ENCODE data around the gene LIPC. TPM values are rescaled to one million over a fixed set of nuclear protein-coding genes. Genes with fewer than 3 reads are reported as not detected.

Gene LIPC
- total RNA-seq, 2 experiments from 2014 or later = 0.60 to 0.68 TPM

- peaks cover 9% of the 10 kb centered on the region for H3K4me1 Mint-ChIP-seq
- ChIA-PET POLR2A (interaction anchor here (1.0 to 1.2 kb wide), 2 partner anchors 17 to 25 kb away, joined by 3 read pairs; no protein-coding TSS in a partner anchor), CTCF (interaction anchor here (0.6 to 1.1 kb wide), 6 partner anchors 42 to 1182 kb away, joined by 3 read pairs; partner anchors contain the start of gene MINDY2)
- H3K36me3 Mint-ChIP-seq (ENCODE audit: low read depth) = peaks cover 3% of the 10 kb centered on the region
- peak; percentile 35 for DNase-seq
- H3K4me3 Mint-ChIP-seq = peak overlapping the region; percentile 72
- peaks cover 1% of the 10 kb centered on the region for H3K27me3 Mint-ChIP-seq
- H3K9me3 Mint-ChIP-seq = no peaks in the 10 kb centered on the region
- H3K27ac Mint-ChIP-seq = peak overlapping the region; percentile 67
Measured at GRCh38 chr15:58410353-58410752, 21.4 kb upstream of the LIPC start.

GRCh38 chr15:58413253-58413652 lies 18.5 kb upstream of the LIPC start:
- CTCF ChIA-PET = no interaction called here
- peaks cover 9% of the 10 kb centered on the region for H3K4me1 Mint-ChIP-seq
- H3K9me3 Mint-ChIP-seq = peaks cover 2% of the 10 kb centered on the region
- DNase-seq = no peak
- POLR2A ChIA-PET = no interaction called here
- H3K27ac Mint-ChIP-seq = no peak overlapping the region
- H3K36me3 Mint-ChIP-seq (ENCODE audit: low read depth) = peaks cover 3% of the 10 kb centered on the region
- peaks cover 1% of the 10 kb centered on the region for H3K27me3 Mint-ChIP-seq
- no peak overlapping the region for H3K4me3 Mint-ChIP-seq

GRCh38 chr15:58415636-58416035 lies 16.2 kb upstream of the LIPC start:
- Mint-ChIP-seq H3K4me1 (peaks cover 2% of the 10 kb centered on the region), H3K9me3 (peaks cover 2% of the 10 kb centered on the region), H3K4me3 (no peak overlapping the region), H3K27ac (no peak overlapping the region), H3K36me3 (ENCODE audit: low read depth) (peaks cover 7% of the 10 kb centered on the region), H3K27me3 (peaks cover 1% of the 10 kb centered on the region)
- ChIA-PET POLR2A (no interaction called here), CTCF (interaction anchor here (0.6 to 1.1 kb wide), 2 partner anchors 19 to 83 kb away, joined by 3 read pairs; no protein-coding TSS in a partner anchor)
- DNase-seq = no peak

- Mint-ChIP-seq H3K9me3 (peaks cover 2% of the 10 kb centered on the region), H3K27ac (no peak overlapping the region), H3K36me3 (ENCODE audit: low read depth) (peaks cover 7% of the 10 kb centered on the region), H3K4me1 (peaks cover 1% of the 10 kb centered on the region), H3K27me3 (peaks cover 1% of the 10 kb centered on the region), H3K4me3 (no peak overlapping the region)
- CTCF ChIA-PET = interaction anchor here (0.6 to 0.9 kb wide), 2 partner anchors 41 to 1612 kb away, joined by 3 read pairs; no protein-coding TSS in a partner anchor
- DNase-seq = no peak
- POLR2A ChIA-PET = no interaction called here
Measured at GRCh38 chr15:58416963-58417362, 14.8 kb upstream of the LIPC start.

- Mint-ChIP-seq H3K9me3 (peaks cover 2% of the 10 kb centered on the region), H3K4me3 (no peak overlapping the region), H3K36me3 (ENCODE audit: low read depth) (peaks cover 7% of the 10 kb centered on the region), H3K4me1 (peaks cover 1% of the 10 kb centered on the region), H3K27ac (no peak overlapping the region), H3K27me3 (peaks cover 1% of the 10 kb centered on the region)
- ChIA-PET CTCF (no interaction called here), POLR2A (no interaction called here)
- DNase-seq = no peak
Measured at GRCh38 chr15:58418135-58418534, 13.7 kb upstream of the LIPC start.

- ChIA-PET POLR2A (interaction anchor here (1.5 kb wide), 1 partner anchor 88 kb away, joined by 4 read pairs; no protein-coding TSS in a partner anchor), CTCF (no interaction called here)
- no peak for DNase-seq
- H3K27me3 Mint-ChIP-seq = no peaks in the 10 kb centered on the region
- H3K9me3 Mint-ChIP-seq = peaks cover 2% of the 10 kb centered on the region
- H3K27ac Mint-ChIP-seq = no peak overlapping the region
- H3K4me3 Mint-ChIP-seq = no peak overlapping the region
- peaks cover 3% of the 10 kb centered on the region for H3K36me3 Mint-ChIP-seq (ENCODE audit: low read depth)
- H3K4me1 Mint-ChIP-seq = peaks cover 1% of the 10 kb centered on the region
Measured at GRCh38 chr15:58419803-58420524, 11.8 kb upstream of the LIPC start.

- CTCF ChIA-PET = no interaction called here
- Mint-ChIP-seq H3K27me3 (no peaks in the 10 kb centered on the region), H3K36me3 (ENCODE audit: low read depth) (peaks cover 3% of the 10 kb centered on the region), H3K4me1 (peaks cover 1% of the 10 kb centered on the region), H3K9me3 (peaks cover 2% of the 10 kb centered on the region), H3K4me3 (no peak overlapping the region), H3K27ac (no peak overlapping the region)
- DNase-seq = no peak
- POLR2A ChIA-PET = interaction anchor here (1.5 kb wide), 1 partner anchor 89 kb away, joined by 4 read pairs; no protein-coding TSS in a partner anchor
Measured at GRCh38 chr15:58420579-58421043, 11.2 kb upstream of the LIPC start.

GRCh38 chr15:58423205-58423604 lies 8.6 kb upstream of the LIPC start:
- H3K4me3 Mint-ChIP-seq = no peak overlapping the region
- CTCF ChIA-PET = no interaction called here
- no peaks in the 10 kb centered on the region for H3K27me3 Mint-ChIP-seq
- POLR2A ChIA-PET = no interaction called here
- DNase-seq = no peak
- H3K27ac Mint-ChIP-seq = no peak overlapping the region
- H3K36me3 Mint-ChIP-seq (ENCODE audit: low read depth) = peaks cover 3% of the 10 kb centered on the region
- peaks cover 1% of the 10 kb centered on the region for H3K4me1 Mint-ChIP-seq
- no peaks in the 10 kb centered on the region for H3K9me3 Mint-ChIP-seq

- DNase-seq = no peak
- H3K36me3 Mint-ChIP-seq (ENCODE audit: low read depth) = peaks cover 3% of the 10 kb centered on the region
- ChIA-PET CTCF (no interaction called here), POLR2A (no interaction called here)
- H3K27ac Mint-ChIP-seq = no peak overlapping the region
- no peaks in the 10 kb centered on the region for H3K9me3 Mint-ChIP-seq
- no peaks in the 10 kb centered on the region for H3K27me3 Mint-ChIP-seq
- peaks cover 1% of the 10 kb centered on the region for H3K4me1 Mint-ChIP-seq
- H3K4me3 Mint-ChIP-seq = no peak overlapping the region
Measured at GRCh38 chr15:58423831-58424608, 7.8 kb upstream of the LIPC start.

GRCh38 chr15:58424722-58425121 lies 7.1 kb upstream of the LIPC start:
- H3K4me1 Mint-ChIP-seq = peaks cover 1% of the 10 kb centered on the region
- CTCF ChIA-PET = no interaction called here
- peaks cover 3% of the 10 kb centered on the region for H3K36me3 Mint-ChIP-seq (ENCODE audit: low read depth)
- H3K27me3 Mint-ChIP-seq = no peaks in the 10 kb centered on the region
- no peak for DNase-seq
- no peak overlapping the region for H3K4me3 Mint-ChIP-seq
- H3K9me3 Mint-ChIP-seq = no peaks in the 10 kb centered on the region
- POLR2A ChIA-PET = no interaction called here
- H3K27ac Mint-ChIP-seq = no peak overlapping the region

GRCh38 chr15:58425185-58425584 lies 6.6 kb upstream of the LIPC start:
- CTCF ChIA-PET = no interaction called here
- Mint-ChIP-seq H3K27me3 (no peaks in the 10 kb centered on the region), H3K36me3 (ENCODE audit: low read depth) (no peaks in the 10 kb centered on the region), H3K27ac (no peak overlapping the region), H3K4me1 (peaks cover 1% of the 10 kb centered on the region), H3K9me3 (no peaks in the 10 kb centered on the region), H3K4me3 (no peak overlapping the region)
- POLR2A ChIA-PET = no interaction called here
- no peak for DNase-seq

- H3K36me3 Mint-ChIP-seq (ENCODE audit: low read depth) = no peaks in the 10 kb centered on the region
- no peak overlapping the region for H3K27ac Mint-ChIP-seq
- H3K4me1 Mint-ChIP-seq = peaks cover 1% of the 10 kb centered on the region
- H3K9me3 Mint-ChIP-seq = no peaks in the 10 kb centered on the region
- no peak for DNase-seq
- H3K4me3 Mint-ChIP-seq = no peak overlapping the region
- CTCF ChIA-PET = no interaction called here
- POLR2A ChIA-PET = no interaction called here
- H3K27me3 Mint-ChIP-seq = no peaks in the 10 kb centered on the region
Measured at GRCh38 chr15:58425834-58426233, 6.0 kb upstream of the LIPC start.

- no peak for DNase-seq
- no peak overlapping the region for H3K27ac Mint-ChIP-seq
- CTCF ChIA-PET = no interaction called here
- POLR2A ChIA-PET = no interaction called here
- no peaks in the 10 kb centered on the region for H3K4me1 Mint-ChIP-seq
- no peaks in the 10 kb centered on the region for H3K36me3 Mint-ChIP-seq (ENCODE audit: low read depth)
- no peaks in the 10 kb centered on the region for H3K27me3 Mint-ChIP-seq
- no peak overlapping the region for H3K4me3 Mint-ChIP-seq
- no peaks in the 10 kb centered on the region for H3K9me3 Mint-ChIP-seq
Measured at GRCh38 chr15:58426501-58426900, 5.3 kb upstream of the LIPC start.

Data from activated CD4-positive, alpha-beta memory T cell treated with anti-CD3 and anti-CD28 coated beads, Interleukin-2, amount 10 ng/mL, durations not matched to agents 7 days and 5 days (primary cell).